HEK293 (cell line): Measurements from ENCODE around the gene KLHDC4.

ENCODE experiments used
- CTCF ChIA-PET: fragments of 350-600 bp; formaldehyde crosslinking; extraction: SDS; loops from one replicate; lab custom pipeline; 2021; ENCODE audit warnings: antibody characterized with exemption; lab: Yijun Ruan, JAX
- POLR2A ChIA-PET: fragments of 300-600 bp; formaldehyde crosslinking; extraction: SDS; loops from one replicate; lab custom pipeline; 2020; ENCODE audit warnings: antibody characterized with exemption, inconsistent platforms; lab: Yijun Ruan, JAX
- H3K27ac ChIP-seq: fragments of 200-500 bp; sonication (Bioruptor generic); 2 replicates; pipeline ENCODE4 v1.5.1; 2014; ENCODE audit warnings: low read depth, low read length, control low read depth, inconsistent platforms; ENCODE audit errors: extremely low read depth
- H3K36me3 ChIP-seq, 2 experiments: fragments of 200-500 bp in 1 of 2; sonication (Bioruptor generic) in 1 of 2; 1 replicate in 1 of 2; 2 replicates in 1 of 2; pipeline ENCODE4 v1.5.1; 2014 to 2017; ENCODE audit warnings: inconsistent platforms in 2 of 2, low read length in 2 of 2; ENCODE audit not compliant: control insufficient read depth in 2 of 2, insufficient read depth in 1 of 2
- H3K4me1 ChIP-seq: fragments of 200-500 bp; sonication (Bioruptor generic); 2 replicates; pipeline ENCODE4 v1.5.1; 2014; ENCODE audit warnings: mild to moderate bottlenecking, low read length, inconsistent platforms; ENCODE audit not compliant: control insufficient read depth, insufficient read depth
- H3K4me3 ChIP-seq: 2 replicates; pipeline ENCODE4 v1.5.1; 2011; ENCODE audit warnings: low read depth, mild to moderate bottlenecking, control low read depth, low read length, moderate library complexity
- H3K9me3 ChIP-seq: fragments of 200-500 bp; sonication (Bioruptor generic); 2 replicates; pipeline ENCODE4 v1.5.1; 2014; ENCODE audit warnings: low read depth, low read length, inconsistent platforms; ENCODE audit not compliant: control insufficient read depth, insufficient read depth
- GFI1B ChIP-seq: fragments of 450-650 bp; formaldehyde crosslinking; IDR thresholded peaks from 2 replicates; pipeline ENCODE4 v1.5.1; 2016; ENCODE audit warnings: missing biosample characterization, missing genetic modification characterization
- MEIS1 ChIP-seq: sonication (generic); formaldehyde crosslinking; IDR thresholded peaks from 2 replicates; pipeline ENCODE4 v1.8.1; 2022; ENCODE audit warnings: missing genetic modification reagents, mild to moderate bottlenecking, borderline replicate concordance
- SP2 ChIP-seq: fragments of 450-650 bp; formaldehyde crosslinking; IDR thresholded peaks from 2 replicates; pipeline ENCODE4 v1.5.1; 2016; ENCODE audit warnings: missing biosample characterization, missing genetic modification characterization
- ZBTB17 ChIP-seq: fragments of 450-650 bp; formaldehyde crosslinking; IDR thresholded peaks from 2 replicates; pipeline ENCODE4 v1.5.1; 2016; ENCODE audit warnings: missing biosample characterization, missing genetic modification characterization
- ZBTB20 ChIP-seq: fragments of 450-650 bp; formaldehyde crosslinking; IDR thresholded peaks from 2 replicates; pipeline ENCODE4 v1.5.1; 2016; ENCODE audit warnings: missing biosample characterization, missing genetic modification characterization
- ZEB2 ChIP-seq: fragments of 450-650 bp; formaldehyde crosslinking; IDR thresholded peaks from 2 replicates; pipeline ENCODE4 v1.5.1; 2016; ENCODE audit warnings: missing biosample characterization, missing genetic modification characterization
- ZNF23 ChIP-seq: fragments of 450-650 bp; formaldehyde crosslinking; IDR thresholded peaks from 2 replicates; pipeline ENCODE4 v1.5.1; 2016; ENCODE audit warnings: missing biosample characterization, missing genetic modification characterization, borderline replicate concordance
- ZNF266 ChIP-seq: fragments of 450-650 bp; formaldehyde crosslinking; IDR thresholded peaks from 2 replicates; pipeline ENCODE4 v1.5.1; 2016; ENCODE audit warnings: missing biosample characterization, missing genetic modification characterization, low read depth
- ZNF394 ChIP-seq: fragments of 450-650 bp; formaldehyde crosslinking; IDR thresholded peaks from 2 replicates; pipeline ENCODE4 v1.5.1; 2016; ENCODE audit warnings: missing biosample characterization, missing genetic modification characterization, mild to moderate bottlenecking, moderate library complexity, borderline replicate concordance
- ZNF561 ChIP-seq: fragments of 450-650 bp; IDR thresholded peaks from 2 replicates; pipeline ENCODE4 v1.5.1; 2018; ENCODE audit warnings: missing biosample characterization, missing genetic modification characterization, borderline replicate concordance
- ZNF610 ChIP-seq: fragments of 450-650 bp; formaldehyde crosslinking; IDR thresholded peaks from 2 replicates; pipeline ENCODE4 v1.5.1; 2016; ENCODE audit warnings: missing biosample characterization, missing genetic modification characterization, borderline replicate concordance
- ZNF776 ChIP-seq: fragments of 450-650 bp; formaldehyde crosslinking; IDR thresholded peaks from 2 replicates; pipeline ENCODE4 v1.5.0; 2017; ENCODE audit warnings: missing biosample characterization, missing genetic modification characterization, borderline replicate concordance
- TF ChIP-seq, protein P1 (sequence below): fragments of 450-650 bp; formaldehyde crosslinking; IDR thresholded peaks from 2 replicates; pipeline ENCODE4 v1.5.1; 2016; ENCODE audit warnings: missing biosample characterization, missing genetic modification characterization, low read depth
- TF ChIP-seq, protein P2 (sequence below): fragments of 450-650 bp; formaldehyde crosslinking; IDR thresholded peaks from 2 replicates; pipeline ENCODE4 v1.5.1; 2016; ENCODE audit warnings: missing biosample characterization, missing genetic modification characterization
- TF ChIP-seq, protein P3 (sequence below): fragments of 450-650 bp; formaldehyde crosslinking; IDR thresholded peaks from 2 replicates; pipeline ENCODE4 v1.5.1; 2016; ENCODE audit warnings: missing biosample characterization, missing genetic modification characterization
- TF ChIP-seq, protein P4 (sequence below): fragments of 450-650 bp; formaldehyde crosslinking; IDR thresholded peaks from 2 replicates; pipeline ENCODE4 v1.5.1; 2016; ENCODE audit warnings: missing biosample characterization, missing genetic modification characterization
- TF ChIP-seq, protein P5 (sequence below): fragments of 450-650 bp; formaldehyde crosslinking; IDR thresholded peaks from 2 replicates; pipeline ENCODE4 v1.5.1; 2016; ENCODE audit warnings: missing biosample characterization, missing genetic modification characterization, low read depth
- TF ChIP-seq, protein P6 (sequence below): fragments of 450-650 bp; IDR thresholded peaks from 2 replicates; pipeline ENCODE4 v1.5.1; 2018; ENCODE audit warnings: missing biosample characterization, mild to moderate bottlenecking, missing genetic modification characterization

The KLHDC4 gene

DNA sequence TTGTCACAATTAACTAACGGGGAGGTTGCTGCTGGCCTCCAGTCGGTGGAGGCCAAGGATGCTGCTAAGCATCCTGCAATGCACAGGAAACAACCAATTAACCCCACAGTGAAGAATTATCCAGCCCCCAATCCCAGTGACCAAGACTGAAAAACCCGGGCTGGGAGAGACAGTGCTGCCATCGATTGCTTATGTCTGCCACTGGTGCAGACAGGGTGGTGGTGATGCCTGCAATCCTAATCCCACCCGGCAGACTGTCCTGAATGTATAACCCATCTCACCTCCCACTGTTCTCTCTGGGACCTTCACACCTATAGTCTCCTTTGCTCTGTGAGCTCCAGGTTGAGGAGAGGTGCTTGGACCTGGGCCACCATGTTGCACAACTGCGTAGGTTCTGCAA, 42.3 kb upstream of the KLHDC4 start:
- H3K4me3 ChIP-seq = no peak overlapping the region
- H3K27ac ChIP-seq = no peak overlapping the region
- peaks cover 4% of the 10 kb centered on the region; the same call in 1 of the 2 replicates for H3K4me1 ChIP-seq
- peak; percentile 64 for TF ChIP-seq ZBTB17
- no peak for TF ChIP-seq MEIS1 (CRISPR knock-in tag)
- TF ChIP-seq, protein P1, sequence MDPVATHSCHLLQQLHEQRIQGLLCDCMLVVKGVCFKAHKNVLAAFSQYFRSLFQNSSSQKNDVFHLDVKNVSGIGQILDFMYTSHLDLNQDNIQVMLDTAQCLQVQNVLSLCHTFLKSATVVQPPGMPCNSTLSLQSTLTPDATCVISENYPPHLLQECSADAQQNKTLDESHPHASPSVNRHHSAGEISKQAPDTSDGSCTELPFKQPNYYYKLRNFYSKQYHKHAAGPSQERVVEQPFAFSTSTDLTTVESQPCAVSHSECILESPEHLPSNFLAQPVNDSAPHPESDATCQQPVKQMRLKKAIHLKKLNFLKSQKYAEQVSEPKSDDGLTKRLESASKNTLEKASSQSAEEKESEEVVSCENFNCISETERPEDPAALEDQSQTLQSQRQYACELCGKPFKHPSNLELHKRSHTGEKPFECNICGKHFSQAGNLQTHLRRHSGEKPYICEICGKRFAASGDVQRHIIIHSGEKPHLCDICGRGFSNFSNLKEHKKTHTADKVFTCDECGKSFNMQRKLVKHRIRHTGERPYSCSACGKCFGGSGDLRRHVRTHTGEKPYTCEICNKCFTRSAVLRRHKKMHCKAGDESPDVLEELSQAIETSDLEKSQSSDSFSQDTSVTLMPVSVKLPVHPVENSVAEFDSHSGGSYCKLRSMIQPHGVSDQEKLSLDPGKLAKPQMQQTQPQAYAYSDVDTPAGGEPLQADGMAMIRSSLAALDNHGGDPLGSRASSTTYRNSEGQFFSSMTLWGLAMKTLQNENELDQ (tag by site-specific recombination) = no peak
- peak; percentile 99 for TF ChIP-seq ZNF23 (tag by site-specific recombination)
- TF ChIP-seq SP2 (tag by site-specific recombination) = no peak
- ChIA-PET CTCF (interaction anchor here (0.6 to 2.8 kb wide), 5 partner anchors 29 to 69 kb away, joined by 3 to 19 read pairs (median 5); no protein-coding TSS in a partner anchor), POLR2A (interaction anchor here (2.3 kb wide), 1 partner anchor 29 kb away, joined by 8 read pairs; no protein-coding TSS in a partner anchor)
- H3K9me3 ChIP-seq = no peaks in the 10 kb centered on the region
- H3K36me3 ChIP-seq = no peaks in the 10 kb centered on the region

DNA sequence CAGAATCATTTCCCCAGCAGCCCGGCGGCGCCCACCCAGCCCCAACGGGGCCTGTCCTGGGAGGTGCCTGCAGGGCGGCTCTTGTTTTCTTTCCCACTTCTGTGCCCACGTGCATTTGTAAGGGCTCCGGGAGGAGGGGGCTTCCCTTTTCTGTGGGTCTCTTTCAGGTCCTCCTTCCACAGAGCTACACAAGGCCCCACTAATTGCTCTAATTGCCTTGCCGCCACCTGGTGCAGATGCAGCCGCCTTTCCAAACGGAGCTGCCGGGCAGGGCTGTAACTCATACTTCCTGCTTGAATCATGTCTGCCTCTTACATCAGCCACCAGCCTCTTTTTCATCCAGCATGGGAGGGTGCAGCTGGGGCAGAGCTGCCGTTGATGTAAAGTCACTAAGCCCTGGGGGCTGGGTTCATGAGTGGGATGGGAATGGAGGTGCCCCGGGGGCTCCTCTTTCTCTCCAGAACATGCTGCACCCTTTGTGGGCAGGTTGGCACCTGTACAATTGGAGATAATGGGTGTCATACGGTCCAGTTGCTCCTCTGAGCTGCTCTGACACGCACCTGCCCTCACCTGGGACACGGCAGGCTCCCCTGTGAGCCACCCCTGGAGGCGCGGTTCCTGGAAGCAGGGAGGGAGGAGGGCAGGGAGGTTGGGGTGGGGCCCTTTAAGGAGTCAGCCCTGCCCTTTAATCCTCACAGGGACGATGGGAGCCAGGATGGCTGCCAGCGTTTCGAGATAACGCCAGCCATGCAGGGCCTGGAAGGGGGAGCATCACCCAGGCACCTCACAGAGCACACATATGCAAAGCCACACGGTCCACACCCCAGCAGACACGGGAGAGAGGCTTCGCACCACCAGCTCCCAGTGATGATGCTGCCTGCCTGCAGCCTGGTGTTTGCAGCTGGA, 41.1 kb upstream of the KLHDC4 start:
- ChIA-PET POLR2A (interaction anchor here (0.5 to 2.3 kb wide), 7 partner anchors 28 to 77 kb away, joined by 3 to 8 read pairs (median 4); partner anchors contain the start of gene SLC7A5), CTCF (interaction anchor here (0.8 to 2.8 kb wide), 4 partner anchors 28 to 346 kb away, joined by 3 to 19 read pairs (median 8); no protein-coding TSS in a partner anchor)
- no peaks in the 10 kb centered on the region for H3K36me3 ChIP-seq
- H3K4me3 ChIP-seq = peak overlapping the region; percentile 12; the same call in 1 of the 2 replicates
- H3K9me3 ChIP-seq = no peaks in the 10 kb centered on the region
- peaks cover 4% of the 10 kb centered on the region; the same call in 1 of the 2 replicates for H3K4me1 ChIP-seq
- peak overlapping the region; percentile 28; the same call in 1 of the 2 replicates for H3K27ac ChIP-seq
- TF ChIP-seq ZBTB20 (tag by site-specific recombination) = 0 out of 2 replicates have a peak, but pooled peaks have one; percentile 17
- no peak for TF ChIP-seq GFI1B
- TF ChIP-seq MEIS1 (CRISPR knock-in tag) = no peak
- TF ChIP-seq ZEB2 (tag by site-specific recombination) = peak; percentile 86
- no peak for TF ChIP-seq ZNF266 (tag by site-specific recombination)
- TF ChIP-seq, protein P2, sequence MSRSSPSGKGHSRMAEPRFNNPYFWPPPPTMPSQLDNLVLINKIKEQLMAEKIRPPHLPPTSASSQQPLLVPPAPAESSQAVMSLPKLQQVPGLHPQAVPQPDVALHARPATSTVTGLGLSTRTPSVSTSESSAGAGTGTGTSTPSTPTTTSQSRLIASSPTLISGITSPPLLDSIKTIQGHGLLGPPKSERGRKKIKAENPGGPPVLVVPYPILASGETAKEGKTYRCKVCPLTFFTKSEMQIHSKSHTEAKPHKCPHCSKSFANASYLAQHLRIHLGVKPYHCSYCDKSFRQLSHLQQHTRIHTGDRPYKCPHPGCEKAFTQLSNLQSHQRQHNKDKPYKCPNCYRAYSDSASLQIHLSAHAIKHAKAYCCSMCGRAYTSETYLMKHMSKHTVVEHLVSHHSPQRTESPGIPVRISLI (tag by site-specific recombination) = no peak
- TF ChIP-seq, protein P3, sequence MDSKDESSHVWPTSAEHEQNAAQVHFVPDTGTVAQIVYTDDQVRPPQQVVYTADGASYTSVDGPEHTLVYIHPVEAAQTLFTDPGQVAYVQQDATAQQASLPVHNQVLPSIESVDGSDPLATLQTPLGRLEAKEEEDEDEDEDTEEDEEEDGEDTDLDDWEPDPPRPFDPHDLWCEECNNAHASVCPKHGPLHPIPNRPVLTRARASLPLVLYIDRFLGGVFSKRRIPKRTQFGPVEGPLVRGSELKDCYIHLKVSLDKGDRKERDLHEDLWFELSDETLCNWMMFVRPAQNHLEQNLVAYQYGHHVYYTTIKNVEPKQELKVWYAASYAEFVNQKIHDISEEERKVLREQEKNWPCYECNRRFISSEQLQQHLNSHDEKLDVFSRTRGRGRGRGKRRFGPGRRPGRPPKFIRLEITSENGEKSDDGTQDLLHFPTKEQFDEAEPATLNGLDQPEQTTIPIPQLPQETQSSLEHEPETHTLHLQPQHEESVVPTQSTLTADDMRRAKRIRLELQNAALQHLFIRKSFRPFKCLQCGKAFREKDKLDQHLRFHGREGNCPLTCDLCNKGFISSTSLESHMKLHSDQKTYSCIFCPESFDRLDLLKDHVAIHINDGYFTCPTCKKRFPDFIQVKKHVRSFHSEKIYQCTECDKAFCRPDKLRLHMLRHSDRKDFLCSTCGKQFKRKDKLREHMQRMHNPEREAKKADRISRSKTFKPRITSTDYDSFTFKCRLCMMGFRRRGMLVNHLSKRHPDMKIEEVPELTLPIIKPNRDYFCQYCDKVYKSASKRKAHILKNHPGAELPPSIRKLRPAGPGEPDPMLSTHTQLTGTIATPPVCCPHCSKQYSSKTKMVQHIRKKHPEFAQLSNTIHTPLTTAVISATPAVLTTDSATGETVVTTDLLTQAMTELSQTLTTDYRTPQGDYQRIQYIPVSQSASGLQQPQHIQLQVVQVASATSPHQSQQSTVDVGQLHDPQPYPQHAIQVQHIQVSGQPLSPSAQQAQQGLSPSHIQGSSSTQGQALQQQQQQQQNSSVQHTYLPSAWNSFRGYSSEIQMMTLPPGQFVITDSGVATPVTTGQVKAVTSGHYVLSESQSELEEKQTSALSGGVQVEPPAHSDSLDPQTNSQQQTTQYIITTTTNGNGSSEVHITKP (tag by site-specific recombination) = 0 out of 2 replicates have a peak, but pooled peaks have one; percentile 53
- TF ChIP-seq ZNF610 (tag by site-specific recombination) = 0 out of 2 replicates have a peak, but pooled peaks have one; percentile 26
- peak; percentile 23; the same call in 1 of the 2 replicates for TF ChIP-seq ZNF394 (tag by site-specific recombination)
- 0 out of 2 replicates have a peak, but pooled peaks have one; percentile 63 for TF ChIP-seq ZNF561 (tag by site-specific recombination)
- no peak for TF ChIP-seq ZNF776 (tag by site-specific recombination)
- TF ChIP-seq, protein P4, sequence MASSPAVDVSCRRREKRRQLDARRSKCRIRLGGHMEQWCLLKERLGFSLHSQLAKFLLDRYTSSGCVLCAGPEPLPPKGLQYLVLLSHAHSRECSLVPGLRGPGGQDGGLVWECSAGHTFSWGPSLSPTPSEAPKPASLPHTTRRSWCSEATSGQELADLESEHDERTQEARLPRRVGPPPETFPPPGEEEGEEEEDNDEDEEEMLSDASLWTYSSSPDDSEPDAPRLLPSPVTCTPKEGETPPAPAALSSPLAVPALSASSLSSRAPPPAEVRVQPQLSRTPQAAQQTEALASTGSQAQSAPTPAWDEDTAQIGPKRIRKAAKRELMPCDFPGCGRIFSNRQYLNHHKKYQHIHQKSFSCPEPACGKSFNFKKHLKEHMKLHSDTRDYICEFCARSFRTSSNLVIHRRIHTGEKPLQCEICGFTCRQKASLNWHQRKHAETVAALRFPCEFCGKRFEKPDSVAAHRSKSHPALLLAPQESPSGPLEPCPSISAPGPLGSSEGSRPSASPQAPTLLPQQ (tag by site-specific recombination) = peak; percentile 58
- TF ChIP-seq, protein P5, sequence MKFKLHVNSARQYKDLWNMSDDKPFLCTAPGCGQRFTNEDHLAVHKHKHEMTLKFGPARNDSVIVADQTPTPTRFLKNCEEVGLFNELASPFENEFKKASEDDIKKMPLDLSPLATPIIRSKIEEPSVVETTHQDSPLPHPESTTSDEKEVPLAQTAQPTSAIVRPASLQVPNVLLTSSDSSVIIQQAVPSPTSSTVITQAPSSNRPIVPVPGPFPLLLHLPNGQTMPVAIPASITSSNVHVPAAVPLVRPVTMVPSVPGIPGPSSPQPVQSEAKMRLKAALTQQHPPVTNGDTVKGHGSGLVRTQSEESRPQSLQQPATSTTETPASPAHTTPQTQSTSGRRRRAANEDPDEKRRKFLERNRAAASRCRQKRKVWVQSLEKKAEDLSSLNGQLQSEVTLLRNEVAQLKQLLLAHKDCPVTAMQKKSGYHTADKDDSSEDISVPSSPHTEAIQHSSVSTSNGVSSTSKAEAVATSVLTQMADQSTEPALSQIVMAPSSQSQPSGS (tag by site-specific recombination) = 0 out of 2 replicates have a peak, but pooled peaks have one; percentile 30
- TF ChIP-seq, protein P6, sequence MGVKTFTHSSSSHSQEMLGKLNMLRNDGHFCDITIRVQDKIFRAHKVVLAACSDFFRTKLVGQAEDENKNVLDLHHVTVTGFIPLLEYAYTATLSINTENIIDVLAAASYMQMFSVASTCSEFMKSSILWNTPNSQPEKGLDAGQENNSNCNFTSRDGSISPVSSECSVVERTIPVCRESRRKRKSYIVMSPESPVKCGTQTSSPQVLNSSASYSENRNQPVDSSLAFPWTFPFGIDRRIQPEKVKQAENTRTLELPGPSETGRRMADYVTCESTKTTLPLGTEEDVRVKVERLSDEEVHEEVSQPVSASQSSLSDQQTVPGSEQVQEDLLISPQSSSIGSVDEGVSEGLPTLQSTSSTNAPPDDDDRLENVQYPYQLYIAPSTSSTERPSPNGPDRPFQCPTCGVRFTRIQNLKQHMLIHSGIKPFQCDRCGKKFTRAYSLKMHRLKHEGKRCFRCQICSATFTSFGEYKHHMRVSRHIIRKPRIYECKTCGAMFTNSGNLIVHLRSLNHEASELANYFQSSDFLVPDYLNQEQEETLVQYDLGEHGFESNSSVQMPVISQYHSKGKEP (tag by site-specific recombination) = peak; percentile 86
